ENCODE measurements around the gene RNF5. TPM values are rescaled to one million over a fixed set of nuclear protein-coding genes. Genes with fewer than 3 reads are reported as not detected.

The RNF5 gene
- total and polyA plus RNA-seq, 10 of the 15 experiments (the other 5 are each of a cell fraction or from before 2014, with no cell fraction given): 31.4 to 114 (median 62.8) TPM

DNA sequence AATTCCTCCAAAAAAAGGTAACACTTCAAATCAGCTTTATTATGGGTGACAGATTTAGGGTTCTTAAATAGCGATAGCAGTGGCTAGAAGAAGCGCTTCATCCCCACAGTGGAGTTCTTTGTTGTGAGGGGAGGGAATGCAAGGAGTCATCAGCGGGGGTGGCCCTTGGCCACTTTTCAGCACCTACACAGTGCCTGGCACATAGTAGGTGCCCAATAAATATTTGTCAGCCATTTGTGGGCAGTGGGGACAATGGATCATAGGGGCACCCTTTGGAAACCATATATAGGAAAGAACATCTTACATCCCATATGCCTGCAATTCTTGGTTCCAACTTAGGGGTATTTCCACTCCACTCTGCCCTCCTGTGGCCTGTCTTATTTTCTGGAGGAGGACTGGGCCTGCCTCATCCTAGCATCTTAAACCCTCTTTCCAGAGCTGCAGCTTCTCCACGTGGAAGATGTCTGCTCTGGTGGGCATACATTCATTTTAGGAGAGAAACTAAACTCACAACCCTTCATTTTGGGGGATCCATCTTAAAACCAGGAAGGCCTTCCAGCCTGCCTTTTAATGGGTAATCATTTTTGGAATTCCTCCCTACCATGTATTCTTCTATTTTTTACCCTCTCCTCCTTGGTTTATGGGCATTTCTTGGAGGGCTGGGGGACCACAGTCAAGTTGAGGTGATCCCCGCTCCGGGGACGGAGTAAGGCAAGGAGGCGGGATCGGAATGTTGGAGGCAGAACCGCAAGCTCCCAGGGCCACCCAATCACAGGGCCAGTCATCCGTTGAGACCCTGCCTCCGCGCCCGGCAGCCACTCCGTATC, 16.8 kb downstream of the RNF5 start (continued):
- TF ChIP-seq, protein P1, sequence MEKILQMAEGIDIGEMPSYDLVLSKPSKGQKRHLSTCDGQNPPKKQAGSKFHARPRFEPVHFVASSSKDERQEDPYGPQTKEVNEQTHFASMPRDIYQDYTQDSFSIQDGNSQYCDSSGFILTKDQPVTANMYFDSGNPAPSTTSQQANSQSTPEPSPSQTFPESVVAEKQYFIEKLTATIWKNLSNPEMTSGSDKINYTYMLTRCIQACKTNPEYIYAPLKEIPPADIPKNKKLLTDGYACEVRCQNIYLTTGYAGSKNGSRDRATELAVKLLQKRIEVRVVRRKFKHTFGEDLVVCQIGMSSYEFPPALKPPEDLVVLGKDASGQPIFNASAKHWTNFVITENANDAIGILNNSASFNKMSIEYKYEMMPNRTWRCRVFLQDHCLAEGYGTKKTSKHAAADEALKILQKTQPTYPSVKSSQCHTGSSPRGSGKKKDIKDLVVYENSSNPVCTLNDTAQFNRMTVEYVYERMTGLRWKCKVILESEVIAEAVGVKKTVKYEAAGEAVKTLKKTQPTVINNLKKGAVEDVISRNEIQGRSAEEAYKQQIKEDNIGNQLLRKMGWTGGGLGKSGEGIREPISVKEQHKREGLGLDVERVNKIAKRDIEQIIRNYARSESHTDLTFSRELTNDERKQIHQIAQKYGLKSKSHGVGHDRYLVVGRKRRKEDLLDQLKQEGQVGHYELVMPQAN (conservative IDR thresholded peaks at IDR 0.05): 0 out of 2 replicates have a peak, but pooled peaks have one; percentile 23
- no peak for TF ChIP-seq EGR1 (IDR thresholded peaks at IDR 0.05; ENCODE audit: borderline replicate concordance in 1 of 2, low read depth in 2 of 2, low read length in 2 of 2)
- peak; percentile 61; the same call in 1 of the 2 replicates for TF ChIP-seq RB1 (IDR thresholded peaks at IDR 0.05; ENCODE audit: borderline replicate concordance)
- no peak for TF ChIP-seq PAX8 (IDR thresholded peaks at IDR 0.05)
- TF ChIP-seq, protein P2, sequence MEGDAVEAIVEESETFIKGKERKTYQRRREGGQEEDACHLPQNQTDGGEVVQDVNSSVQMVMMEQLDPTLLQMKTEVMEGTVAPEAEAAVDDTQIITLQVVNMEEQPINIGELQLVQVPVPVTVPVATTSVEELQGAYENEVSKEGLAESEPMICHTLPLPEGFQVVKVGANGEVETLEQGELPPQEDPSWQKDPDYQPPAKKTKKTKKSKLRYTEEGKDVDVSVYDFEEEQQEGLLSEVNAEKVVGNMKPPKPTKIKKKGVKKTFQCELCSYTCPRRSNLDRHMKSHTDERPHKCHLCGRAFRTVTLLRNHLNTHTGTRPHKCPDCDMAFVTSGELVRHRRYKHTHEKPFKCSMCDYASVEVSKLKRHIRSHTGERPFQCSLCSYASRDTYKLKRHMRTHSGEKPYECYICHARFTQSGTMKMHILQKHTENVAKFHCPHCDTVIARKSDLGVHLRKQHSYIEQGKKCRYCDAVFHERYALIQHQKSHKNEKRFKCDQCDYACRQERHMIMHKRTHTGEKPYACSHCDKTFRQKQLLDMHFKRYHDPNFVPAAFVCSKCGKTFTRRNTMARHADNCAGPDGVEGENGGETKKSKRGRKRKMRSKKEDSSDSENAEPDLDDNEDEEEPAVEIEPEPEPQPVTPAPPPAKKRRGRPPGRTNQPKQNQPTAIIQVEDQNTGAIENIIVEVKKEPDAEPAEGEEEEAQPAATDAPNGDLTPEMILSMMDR (IDR thresholded peaks at IDR 0.05 in 2 of 3, conservative IDR thresholded peaks at IDR 0.05 in 1 of 3; ENCODE audit: control insufficient read depth in 2 of 3, extremely low read depth in 1 of 3, insufficient read depth in 1 of 3, low read depth in 3 of 3, low read length in 3 of 3): peak; percentile 52 to 64 (median 56); a peak in 5 of 6 replicates
- peak; percentile 64 for TF ChIP-seq EED (IDR thresholded peaks at IDR 0.05; ENCODE audit: low read depth)
- peak; percentile 79 for TF ChIP-seq RFX5 (IDR thresholded peaks at IDR 0.05; ENCODE audit: low read depth, low read length)
- TF ChIP-seq SMARCA5 (IDR thresholded peaks at IDR 0.05): peak; percentile 91
- TF ChIP-seq, protein P3, sequence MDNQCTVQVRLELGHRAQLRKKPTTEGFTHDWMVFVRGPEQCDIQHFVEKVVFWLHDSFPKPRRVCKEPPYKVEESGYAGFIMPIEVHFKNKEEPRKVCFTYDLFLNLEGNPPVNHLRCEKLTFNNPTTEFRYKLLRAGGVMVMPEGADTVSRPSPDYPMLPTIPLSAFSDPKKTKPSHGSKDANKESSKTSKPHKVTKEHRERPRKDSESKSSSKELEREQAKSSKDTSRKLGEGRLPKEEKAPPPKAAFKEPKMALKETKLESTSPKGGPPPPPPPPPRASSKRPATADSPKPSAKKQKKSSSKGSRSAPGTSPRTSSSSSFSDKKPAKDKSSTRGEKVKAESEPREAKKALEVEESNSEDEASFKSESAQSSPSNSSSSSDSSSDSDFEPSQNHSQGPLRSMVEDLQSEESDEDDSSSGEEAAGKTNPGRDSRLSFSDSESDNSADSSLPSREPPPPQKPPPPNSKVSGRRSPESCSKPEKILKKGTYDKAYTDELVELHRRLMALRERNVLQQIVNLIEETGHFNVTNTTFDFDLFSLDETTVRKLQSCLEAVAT (IDR thresholded peaks at IDR 0.05): peak; percentile 83
- peak; percentile 51; the same call in 1 of the 2 replicates for TF ChIP-seq SMAD5 (IDR thresholded peaks at IDR 0.05; ENCODE audit: low read depth)
- TF ChIP-seq IKZF2 (IDR thresholded peaks at IDR 0.05): peak; percentile 61 to 76
- no peak; the same call in 1 of the 2 replicates for TF ChIP-seq CBFB (IDR thresholded peaks at IDR 0.05; ENCODE audit: low read depth)
- TF ChIP-seq, protein P4, sequence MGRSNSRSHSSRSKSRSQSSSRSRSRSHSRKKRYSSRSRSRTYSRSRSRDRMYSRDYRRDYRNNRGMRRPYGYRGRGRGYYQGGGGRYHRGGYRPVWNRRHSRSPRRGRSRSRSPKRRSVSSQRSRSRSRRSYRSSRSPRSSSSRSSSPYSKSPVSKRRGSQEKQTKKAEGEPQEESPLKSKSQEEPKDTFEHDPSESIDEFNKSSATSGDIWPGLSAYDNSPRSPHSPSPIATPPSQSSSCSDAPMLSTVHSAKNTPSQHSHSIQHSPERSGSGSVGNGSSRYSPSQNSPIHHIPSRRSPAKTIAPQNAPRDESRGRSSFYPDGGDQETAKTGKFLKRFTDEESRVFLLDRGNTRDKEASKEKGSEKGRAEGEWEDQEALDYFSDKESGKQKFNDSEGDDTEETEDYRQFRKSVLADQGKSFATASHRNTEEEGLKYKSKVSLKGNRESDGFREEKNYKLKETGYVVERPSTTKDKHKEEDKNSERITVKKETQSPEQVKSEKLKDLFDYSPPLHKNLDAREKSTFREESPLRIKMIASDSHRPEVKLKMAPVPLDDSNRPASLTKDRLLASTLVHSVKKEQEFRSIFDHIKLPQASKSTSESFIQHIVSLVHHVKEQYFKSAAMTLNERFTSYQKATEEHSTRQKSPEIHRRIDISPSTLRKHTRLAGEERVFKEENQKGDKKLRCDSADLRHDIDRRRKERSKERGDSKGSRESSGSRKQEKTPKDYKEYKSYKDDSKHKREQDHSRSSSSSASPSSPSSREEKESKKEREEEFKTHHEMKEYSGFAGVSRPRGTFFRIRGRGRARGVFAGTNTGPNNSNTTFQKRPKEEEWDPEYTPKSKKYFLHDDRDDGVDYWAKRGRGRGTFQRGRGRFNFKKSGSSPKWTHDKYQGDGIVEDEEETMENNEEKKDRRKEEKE (IDR thresholded peaks at IDR 0.05): no peak
- TF ChIP-seq PAX5 (IDR thresholded peaks at IDR 0.05; ENCODE audit: borderline replicate concordance, low read depth, low read length): no peak
- TF ChIP-seq HDGF (IDR thresholded peaks at IDR 0.05): peak; percentile 96; the same call in 1 of the 2 replicates

All from GM12878 (cell line).